ENCODE results near the gene IRS1.
"Not testable (repeated sequence)": the region's sequence is repeated elsewhere in the genome, so short reads cannot be mapped to it uniquely, and the experiment has no call there.

Gene IRS1, protein sequence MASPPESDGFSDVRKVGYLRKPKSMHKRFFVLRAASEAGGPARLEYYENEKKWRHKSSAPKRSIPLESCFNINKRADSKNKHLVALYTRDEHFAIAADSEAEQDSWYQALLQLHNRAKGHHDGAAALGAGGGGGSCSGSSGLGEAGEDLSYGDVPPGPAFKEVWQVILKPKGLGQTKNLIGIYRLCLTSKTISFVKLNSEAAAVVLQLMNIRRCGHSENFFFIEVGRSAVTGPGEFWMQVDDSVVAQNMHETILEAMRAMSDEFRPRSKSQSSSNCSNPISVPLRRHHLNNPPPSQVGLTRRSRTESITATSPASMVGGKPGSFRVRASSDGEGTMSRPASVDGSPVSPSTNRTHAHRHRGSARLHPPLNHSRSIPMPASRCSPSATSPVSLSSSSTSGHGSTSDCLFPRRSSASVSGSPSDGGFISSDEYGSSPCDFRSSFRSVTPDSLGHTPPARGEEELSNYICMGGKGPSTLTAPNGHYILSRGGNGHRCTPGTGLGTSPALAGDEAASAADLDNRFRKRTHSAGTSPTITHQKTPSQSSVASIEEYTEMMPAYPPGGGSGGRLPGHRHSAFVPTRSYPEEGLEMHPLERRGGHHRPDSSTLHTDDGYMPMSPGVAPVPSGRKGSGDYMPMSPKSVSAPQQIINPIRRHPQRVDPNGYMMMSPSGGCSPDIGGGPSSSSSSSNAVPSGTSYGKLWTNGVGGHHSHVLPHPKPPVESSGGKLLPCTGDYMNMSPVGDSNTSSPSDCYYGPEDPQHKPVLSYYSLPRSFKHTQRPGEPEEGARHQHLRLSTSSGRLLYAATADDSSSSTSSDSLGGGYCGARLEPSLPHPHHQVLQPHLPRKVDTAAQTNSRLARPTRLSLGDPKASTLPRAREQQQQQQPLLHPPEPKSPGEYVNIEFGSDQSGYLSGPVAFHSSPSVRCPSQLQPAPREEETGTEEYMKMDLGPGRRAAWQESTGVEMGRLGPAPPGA (N-terminal part only)

DNA sequence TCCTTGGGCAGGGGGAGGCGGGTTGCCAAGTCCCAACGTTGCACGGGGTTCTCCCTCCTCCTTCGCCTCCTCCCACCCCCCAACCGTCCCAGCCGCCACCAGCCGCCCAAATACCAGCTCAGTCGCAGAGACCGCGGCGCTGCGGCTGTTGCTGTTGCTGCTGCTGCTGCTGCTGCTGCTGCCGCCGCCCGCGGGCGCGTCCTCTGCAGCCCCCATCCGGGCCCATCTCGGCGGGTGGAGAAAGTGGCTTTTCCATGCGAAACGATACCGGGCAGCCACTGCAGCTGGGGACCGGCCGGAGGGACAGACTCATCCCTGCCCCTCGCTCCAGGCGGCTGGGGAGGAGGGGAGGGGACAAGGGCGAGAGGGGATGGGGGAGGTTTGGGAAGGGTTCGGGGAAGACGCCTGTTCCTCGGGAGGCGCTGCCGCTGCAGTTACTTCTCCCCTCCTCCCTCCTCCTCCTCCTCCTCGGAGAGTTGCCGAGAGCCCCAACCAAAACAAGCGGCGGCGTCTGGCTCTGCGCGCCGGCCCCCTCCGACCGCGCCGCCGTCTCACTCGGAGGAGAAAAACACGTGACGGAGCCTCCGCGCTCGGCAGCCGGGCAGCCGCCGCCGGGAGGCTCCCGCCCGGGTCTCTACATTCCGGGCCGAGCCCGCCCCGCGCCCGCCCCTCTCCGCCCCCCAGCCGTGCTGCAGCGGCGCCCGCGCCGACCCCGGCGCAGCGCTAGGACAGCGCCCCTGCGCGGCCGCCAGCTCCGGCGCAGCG is at the start of gene IRS1:
IRS1 (minus strand) TSS at position 610 of the 765 bp plus-strand sequence. CDS start 1,082 bp downstream, outside the sequence.
- DNase-seq: peak; percentile 21

GRCh38 chr2:226849349-226849748 is 49.7 kb upstream of the IRS1 start:
- DNase-seq: no peak

GRCh38 chr2:226847511-226847910 is 47.9 kb upstream of the IRS1 start:
- DNase-seq: no peak

DNA sequence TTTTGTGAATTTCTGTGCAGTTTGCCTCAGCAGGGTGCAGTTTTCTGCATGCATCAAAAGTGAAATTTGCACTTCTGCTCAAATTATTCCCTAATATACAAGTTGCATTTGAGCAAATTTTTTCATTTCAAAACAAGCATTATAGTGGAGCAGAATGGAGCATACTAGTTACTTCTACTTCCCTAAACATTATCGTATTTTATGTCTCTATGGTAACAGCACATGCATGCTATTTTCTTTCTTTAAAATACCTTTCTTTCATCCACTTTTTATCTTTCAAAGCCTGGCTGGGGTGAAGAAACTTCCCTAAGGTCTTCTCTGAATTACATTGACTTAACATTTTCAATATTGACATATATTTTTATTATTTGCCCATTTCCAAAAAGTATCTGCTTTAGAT is 47.5 kb upstream of the IRS1 start:
- DNase-seq: no peak

DNA sequence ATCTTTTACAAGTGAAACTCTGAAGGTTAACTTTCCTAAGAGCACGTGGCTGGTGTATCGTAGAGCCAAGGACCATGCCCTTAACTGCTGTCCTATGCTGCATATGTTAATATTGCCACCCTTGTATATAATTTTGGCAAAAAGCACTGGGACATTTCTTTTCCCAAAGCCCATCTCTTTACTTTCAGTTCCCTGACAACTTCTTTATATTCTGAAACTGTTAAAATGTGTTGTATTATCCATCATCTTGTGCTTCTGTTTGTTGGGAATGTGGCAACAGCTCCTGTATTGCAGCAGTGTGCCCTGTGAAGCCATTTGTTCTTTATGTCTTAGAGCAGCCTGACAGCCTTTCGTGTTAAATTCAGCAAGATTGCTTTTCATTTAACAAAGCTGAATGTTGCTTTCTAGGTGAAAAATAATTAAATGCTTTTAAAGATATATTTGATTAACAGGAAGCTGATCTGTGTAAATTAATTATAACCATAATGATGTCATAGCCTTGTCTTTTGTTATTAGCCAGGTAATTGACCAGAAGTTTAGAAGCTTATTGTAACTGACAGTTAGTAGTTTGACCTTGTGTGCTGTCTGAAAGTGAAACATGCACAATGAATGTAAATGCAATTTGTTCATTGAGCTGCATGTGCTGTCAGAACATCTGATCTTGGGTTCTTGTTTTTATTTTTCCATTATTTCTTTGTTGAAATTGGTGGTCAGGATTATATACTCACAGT is 45.9 kb upstream of the IRS1 start:
- DNase-seq: no peak

DNA sequence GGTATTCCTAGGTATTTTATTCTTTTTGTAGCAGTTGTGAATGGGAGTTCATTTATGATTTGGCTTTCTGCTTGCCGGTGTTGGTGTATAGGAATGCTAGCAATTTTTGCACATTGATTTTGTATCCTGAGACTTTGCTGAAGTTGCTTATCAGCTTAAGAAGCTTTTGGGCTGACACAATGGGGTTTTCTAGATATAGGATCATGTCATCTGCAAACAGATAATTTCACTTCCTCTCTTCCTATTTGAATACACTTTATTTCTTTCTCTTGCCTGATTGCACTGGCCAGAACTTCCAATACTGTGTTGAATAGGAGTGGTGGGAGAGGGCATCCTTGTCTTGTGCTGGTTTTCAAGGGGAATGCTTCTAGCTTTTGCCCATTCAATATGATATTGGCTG is 43.4 kb upstream of the IRS1 start:
- DNase-seq: not testable (repeated sequence)

GRCh38 chr2:226839951-226840350 is 40.3 kb upstream of the IRS1 start:
- no peak for DNase-seq

DNA sequence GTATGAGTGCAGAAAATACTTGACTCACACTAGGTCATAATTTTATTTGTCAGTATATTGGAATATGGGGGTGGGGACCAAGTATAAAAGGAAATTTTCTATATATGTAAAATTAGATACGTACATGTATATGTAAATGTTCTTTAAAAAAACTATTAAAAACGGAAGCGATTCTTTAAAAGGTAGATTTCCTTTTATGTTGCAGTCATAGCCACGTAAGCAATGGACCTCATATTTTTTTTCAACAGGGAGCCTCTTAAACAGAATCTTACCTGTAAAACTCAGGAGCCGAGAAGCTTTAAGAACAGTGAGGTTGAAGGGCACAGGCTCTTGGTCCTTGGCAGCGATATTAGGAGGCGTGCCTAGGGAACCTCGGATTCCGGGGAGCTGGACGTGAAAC is 39.5 kb upstream of the IRS1 start:
- no peak for DNase-seq

DNA sequence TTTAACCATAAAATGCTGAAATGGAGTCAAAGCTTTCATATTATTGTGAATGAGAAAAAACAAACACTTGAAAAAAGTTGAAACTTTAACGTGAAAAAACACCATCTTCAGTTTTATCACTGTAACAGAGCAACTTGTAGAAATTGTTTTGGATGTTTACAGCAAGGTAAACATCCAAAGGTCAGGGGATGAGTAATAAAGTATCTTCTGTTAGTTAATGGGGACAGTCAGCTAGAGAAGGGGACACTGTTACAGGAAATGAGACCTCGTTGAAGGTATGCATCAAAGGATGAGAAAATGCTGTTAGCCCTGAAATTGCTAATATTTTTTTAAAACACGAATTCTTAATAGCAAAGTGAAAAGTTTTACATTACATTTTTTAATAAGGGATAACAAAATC is 39.1 kb upstream of the IRS1 start:
- no peak for DNase-seq

DNA sequence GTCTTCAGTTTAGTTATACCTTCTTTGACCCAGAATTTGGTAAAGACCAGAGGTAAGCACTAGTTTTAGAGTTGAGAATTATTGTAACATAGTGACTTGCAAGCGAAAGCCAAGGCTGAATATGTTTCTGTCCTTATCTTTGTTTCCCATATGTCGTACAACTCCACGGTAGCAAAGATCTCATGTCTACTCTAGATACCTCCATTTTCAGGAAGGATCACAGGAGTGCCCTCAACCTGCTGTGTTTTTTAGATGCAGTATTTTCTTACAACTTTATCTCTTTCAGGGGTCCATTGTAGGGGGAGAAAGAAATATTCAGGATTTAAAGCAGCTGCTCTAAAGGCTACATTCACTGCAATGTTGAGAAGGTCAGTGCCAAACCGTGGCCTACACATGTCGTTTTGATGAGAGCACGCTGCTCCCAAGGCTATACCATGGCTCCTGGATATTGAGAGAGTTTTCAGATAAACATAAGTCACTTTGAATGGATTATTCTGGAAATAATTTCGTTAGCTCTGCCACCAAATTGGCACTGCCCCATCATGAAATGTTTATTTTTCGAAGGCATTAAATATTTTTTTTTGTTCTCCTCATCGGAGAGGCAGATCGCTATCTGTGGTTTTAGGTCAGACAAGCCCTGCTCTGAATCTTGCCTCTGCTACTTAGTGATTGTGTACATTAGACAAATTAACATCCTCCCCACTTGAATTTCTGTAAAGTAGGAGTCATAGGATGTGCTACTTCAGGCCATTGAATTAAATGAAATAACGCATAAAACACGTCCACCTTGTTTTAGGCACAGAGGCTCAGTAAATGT is 38.4 kb upstream of the IRS1 start:
- no peak for DNase-seq

DNA sequence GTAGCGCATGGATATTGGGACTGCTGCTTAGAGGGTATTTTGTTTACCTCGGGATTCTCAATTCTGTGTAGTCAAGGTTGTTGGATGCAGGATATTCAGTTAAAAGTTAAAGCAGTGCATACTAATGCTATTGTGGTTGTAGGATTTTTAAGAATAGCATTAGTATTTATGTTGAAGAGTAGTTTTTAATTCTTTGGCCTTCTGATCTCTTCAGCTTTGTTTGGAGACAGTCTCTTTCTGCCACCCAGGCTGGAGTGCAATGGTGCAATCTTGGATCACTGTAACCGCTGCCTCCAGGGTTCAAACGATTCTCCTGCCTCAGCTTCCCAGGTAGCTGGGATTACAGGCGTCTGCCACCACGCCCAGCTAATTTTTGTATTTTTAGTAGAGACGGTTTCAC is 37.7 kb upstream of the IRS1 start:
- DNase-seq: no peak

DNA sequence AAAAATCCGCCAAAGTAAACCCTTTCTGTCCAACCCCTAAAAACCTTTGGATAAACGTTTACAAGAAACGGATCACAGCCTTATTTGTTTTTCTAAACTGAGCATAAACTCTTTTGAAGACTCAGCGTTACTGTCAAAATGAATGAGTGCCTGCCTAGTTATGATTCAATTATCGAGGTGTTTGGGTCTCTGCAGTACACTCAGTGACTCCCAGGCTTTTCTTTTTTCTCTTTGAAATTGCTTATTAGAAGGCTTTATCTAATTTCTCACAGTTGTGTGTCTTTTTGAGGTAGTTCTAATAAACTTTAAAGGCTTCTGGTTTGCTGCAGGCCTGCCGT is 36.9 kb upstream of the IRS1 start:
- peak; percentile 23 for DNase-seq

DNA sequence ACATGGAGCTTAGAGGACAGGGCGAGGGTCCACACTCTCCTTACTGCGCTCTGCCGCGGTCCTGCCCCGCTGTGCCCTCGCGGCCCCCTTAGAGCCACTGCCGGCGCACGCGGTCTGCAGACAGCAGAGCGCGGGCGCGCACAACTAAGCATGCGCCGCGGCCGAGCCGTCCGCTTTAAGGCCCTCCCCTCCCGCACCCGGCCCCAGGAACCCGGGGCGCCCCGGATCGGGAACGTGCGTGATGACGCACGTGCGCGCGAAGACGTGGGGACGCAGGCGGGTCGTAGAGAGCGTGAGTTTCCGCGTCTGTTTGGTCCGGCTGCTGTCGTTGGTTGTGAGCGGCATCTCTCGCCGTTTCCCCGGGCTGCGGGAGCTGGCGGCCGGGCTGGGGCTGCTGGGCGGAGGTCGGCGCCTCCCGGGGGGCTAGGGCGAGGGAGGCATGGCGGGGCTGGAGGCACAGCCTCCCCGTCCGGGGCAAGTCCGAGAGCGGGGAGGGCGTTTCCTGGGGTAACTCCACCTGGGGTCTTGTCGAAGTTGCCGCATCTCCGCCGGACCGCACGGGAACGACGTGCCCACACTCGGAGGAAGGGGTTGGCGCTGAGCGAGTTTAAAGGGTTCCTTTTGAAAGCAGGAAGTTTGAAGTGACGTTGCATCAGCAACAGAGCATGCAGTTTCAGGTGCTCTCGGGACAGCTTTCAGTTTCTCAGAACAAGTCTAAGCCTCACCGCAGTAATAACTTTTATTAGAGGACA is 36.4 kb upstream of the IRS1 start, which contains the start of gene RHBDD1:
RHBDD1 (plus strand) TSS at position 259 of the 752 bp plus-strand sequence. CDS start 28,640 bp downstream, outside the sequence.
- DNase-seq: peak; percentile 82

DNA sequence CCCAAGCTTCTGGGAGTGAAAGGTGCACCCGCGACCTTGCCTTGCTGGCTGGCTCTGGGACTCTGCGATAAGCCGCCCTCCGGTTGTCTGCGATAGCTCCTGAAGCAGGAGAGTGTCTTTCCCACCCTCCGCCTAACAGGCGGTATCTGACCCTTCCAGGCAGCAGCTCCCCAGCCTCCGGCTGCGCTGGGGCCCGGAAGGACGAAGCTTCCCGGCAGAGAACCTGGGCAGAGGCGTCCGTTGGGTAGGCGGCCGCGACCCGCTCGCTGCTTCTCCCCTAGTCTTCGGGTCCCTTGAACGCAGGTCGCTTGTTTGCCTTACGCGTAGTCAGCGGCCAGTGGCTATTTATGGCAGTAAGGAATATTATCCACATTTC is 35.8 kb upstream of the IRS1 start:
- no peak for DNase-seq

GRCh38 chr2:226834880-226835279 is 35.3 kb upstream of the IRS1 start:
- not testable (repeated sequence) for DNase-seq

- DNase-seq: no peak
Measured at GRCh38 chr2:226832061-226832460, 32.4 kb upstream of the IRS1 start.

DNA sequence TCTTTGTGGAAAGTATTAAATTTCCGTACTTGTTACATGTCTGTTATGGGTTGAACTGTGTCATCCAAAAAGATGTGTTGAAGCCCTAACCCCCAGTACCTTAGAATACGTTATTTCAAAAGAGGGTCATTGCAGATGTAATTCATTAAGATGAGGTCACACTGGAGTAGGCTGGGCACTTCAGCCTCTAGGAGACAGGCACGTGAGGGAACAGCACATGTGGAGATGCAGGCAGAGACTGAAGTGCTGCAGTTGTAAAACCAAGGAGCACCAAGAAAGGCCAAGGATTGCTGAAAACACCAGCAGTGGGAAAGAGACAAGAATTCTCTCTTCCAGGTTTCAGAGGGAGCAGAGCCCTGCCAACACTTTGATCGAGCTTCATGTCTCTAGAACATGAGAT is 31.6 kb upstream of the IRS1 start:
- DNase-seq: no peak

DNA sequence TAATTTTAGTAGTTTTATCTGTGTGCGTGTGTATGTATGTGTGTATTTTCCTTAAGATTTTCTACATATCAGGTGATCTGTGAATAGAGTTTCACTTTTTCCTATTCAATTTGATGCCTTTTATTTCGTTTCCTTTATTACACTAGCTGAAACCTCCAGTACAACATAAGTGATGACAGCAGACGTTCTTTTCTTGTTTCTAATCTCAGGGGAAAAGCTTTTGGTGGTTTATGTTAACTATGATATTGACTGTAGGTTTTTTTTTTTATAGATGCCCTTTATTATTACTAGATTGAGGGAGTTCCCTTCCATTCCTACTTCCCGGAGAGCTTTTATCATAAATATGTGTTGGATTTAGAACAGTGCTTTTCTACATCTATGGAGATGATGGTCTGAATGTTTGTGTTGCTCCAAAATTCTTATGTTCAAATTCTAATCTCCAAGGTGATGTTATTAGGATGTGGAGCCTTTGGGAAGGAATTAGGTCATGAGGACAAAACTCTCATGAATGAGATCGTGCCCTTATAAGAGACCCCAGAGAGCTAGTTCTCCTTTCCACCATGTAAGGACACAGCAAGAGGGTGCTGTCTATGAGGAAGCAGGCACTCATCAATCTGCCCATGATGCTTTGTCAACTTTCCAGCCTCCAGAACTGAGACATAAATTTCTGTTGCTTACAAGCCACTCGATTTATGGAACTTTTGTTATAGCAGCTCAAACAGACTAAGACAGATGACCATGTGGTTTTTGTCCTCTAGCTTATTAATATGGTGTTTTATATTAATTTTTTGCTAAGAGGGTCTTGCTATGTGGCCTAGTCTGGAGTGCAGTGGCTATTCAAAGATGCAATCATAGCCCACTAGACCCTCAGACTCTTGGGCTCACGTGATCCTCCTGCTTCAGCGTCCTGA is 30.4 kb upstream of the IRS1 start:
- DNase-seq: no peak

GRCh38 chr2:226828191-226828590 is 28.6 kb upstream of the IRS1 start:
- DNase-seq: no peak

DNA sequence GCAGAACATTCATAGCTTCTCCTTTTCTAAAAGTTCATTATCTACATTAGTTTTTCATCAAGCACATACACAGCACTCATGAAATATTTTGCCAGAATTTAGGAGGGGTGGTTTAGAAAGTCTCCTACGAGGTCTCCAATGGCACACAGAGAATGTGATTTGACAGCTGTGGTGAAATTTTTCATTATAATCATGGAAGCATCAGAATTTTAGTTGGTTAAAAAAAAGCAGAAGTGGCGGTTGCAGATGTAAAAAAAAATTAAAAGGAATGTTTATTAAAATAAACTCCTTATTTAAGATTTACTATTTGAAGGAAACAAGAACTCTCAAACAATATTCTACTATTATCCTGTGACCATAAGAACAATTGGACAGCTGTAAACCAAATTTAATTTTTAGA is 25.4 kb upstream of the IRS1 start:
- DNase-seq: no peak

Measured in NCI-H1092 treated with DMSO at 0.1 percent for 48 hours (cell line).